OCI-LY1 (cell line): ENCODE data around the gene SYNGAP1.

ENCODE experiments used
- EZH2 ChIP-seq: fragments of 200-600 bp; sonication (generic), shearing (Covaris generic); IDR thresholded peaks from 2 replicates; pipeline ENCODE4 v1.8.0; 2017; ENCODE audit warnings: borderline replicate concordance, mixed run types, mild to moderate bottlenecking, antibody characterized with exemption, low read length, moderate library complexity, mixed read lengths
- TF ChIP-seq, protein P1 (sequence below): fragments of 200-600 bp; sonication (generic), shearing (Covaris generic); IDR thresholded peaks from 2 replicates; pipeline ENCODE4 v1.5.1; 2017; ENCODE audit warnings: mild to moderate bottlenecking, antibody characterized with exemption, low read length, moderate library complexity, mixed read lengths

DNA sequence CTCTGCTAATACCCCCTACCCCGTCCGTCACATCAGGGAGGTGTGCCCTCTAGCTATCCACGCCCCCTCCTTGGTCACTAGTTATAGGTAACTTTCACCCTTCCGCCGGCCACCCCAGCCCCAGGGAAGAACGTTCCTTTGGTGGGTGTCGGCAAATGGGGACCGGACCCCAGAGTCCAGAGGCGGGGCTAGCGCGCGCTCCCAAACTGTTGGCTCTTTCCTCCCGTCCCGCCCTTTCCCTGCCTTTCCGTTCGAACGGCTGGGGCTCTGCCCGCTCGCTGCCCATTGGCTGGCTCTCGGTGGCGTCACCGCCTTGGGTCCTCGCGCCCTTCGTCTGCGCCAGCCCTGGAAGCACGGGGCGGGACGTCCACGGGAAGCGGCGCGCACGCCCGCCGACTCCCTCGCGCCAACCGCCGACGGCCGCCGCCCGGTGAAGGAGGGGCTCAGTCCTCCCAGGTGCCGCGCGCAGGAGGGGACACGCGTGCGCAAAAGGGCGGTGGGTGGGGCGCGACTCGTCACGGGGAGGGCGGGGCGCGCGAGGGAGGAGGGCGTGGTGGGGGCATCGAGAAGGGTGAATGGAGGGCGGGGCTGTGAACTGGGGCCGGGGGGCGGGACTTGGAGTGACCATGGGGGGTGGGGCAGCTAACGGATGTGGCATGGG lies 9.7 kb upstream of the SYNGAP1 start:
- no peak for TF ChIP-seq EZH2
- TF ChIP-seq, protein P1, sequence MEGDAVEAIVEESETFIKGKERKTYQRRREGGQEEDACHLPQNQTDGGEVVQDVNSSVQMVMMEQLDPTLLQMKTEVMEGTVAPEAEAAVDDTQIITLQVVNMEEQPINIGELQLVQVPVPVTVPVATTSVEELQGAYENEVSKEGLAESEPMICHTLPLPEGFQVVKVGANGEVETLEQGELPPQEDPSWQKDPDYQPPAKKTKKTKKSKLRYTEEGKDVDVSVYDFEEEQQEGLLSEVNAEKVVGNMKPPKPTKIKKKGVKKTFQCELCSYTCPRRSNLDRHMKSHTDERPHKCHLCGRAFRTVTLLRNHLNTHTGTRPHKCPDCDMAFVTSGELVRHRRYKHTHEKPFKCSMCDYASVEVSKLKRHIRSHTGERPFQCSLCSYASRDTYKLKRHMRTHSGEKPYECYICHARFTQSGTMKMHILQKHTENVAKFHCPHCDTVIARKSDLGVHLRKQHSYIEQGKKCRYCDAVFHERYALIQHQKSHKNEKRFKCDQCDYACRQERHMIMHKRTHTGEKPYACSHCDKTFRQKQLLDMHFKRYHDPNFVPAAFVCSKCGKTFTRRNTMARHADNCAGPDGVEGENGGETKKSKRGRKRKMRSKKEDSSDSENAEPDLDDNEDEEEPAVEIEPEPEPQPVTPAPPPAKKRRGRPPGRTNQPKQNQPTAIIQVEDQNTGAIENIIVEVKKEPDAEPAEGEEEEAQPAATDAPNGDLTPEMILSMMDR = no peak
